ENCODE results near the gene RAB41. TPM values are rescaled to one million over a fixed set of nuclear protein-coding genes. Genes with fewer than 3 reads are reported as not detected.

The RAB41 gene
- total RNA-seq, 1 experiment from 2014 or later, result not detected

Other genes with a start within 250 kb of the RAB41 start
- gene AWAT2, start 232.2 kb upstream of the RAB41 start, total RNA-seq (2014; rRNA removed; shearing (Covaris generic); ENCODE audit: low replicate concordance), result not detected in 2 replicates
- not detected in 2 replicates for gene OTUD6A, start 219.7 kb upstream of the RAB41 start, total RNA-seq (2014; rRNA removed; shearing (Covaris generic); ENCODE audit: low replicate concordance)
- gene IGBP1, start 148.7 kb upstream of the RAB41 start, total RNA-seq (2014; rRNA removed; shearing (Covaris generic); ENCODE audit: low replicate concordance), result 55.2 and 59.5 TPM in 2 replicates
- not detected in 2 replicates for gene DGAT2L6, start 104.7 kb upstream of the RAB41 start, total RNA-seq (2014; rRNA removed; shearing (Covaris generic); ENCODE audit: low replicate concordance)
- gene AWAT1, start 47.5 kb upstream of the RAB41 start, total RNA-seq (2014; rRNA removed; shearing (Covaris generic); ENCODE audit: low replicate concordance), result not detected in 2 replicates
- gene P2RY4, start 22.0 kb upstream of the RAB41 start, total RNA-seq (2014; rRNA removed; shearing (Covaris generic); ENCODE audit: low replicate concordance), result not detected in 2 replicates
- gene ARR3, start 13.8 kb upstream of the RAB41 start, total RNA-seq (2014; rRNA removed; shearing (Covaris generic); ENCODE audit: low replicate concordance), result not detected in 2 replicates
- gene PDZD11, start 7.8 kb downstream of the RAB41 start, total RNA-seq (2014; rRNA removed; shearing (Covaris generic); ENCODE audit: low replicate concordance), result 80.6 and 82.4 TPM in 2 replicates
- gene KIF4A, start 7.9 kb downstream of the RAB41 start, total RNA-seq (2014; rRNA removed; shearing (Covaris generic); ENCODE audit: low replicate concordance), result 26.6 and 30.0 TPM in 2 replicates
- gene GDPD2, start 141.1 kb downstream of the RAB41 start, total RNA-seq (2014; rRNA removed; shearing (Covaris generic); ENCODE audit: low replicate concordance), result 0.43 TPM in 1 of 2 replicates, not detected in the other
- 1.5 and 1.9 TPM in 2 replicates for gene DLG3, start 162.7 kb downstream of the RAB41 start, total RNA-seq (2014; rRNA removed; shearing (Covaris generic); ENCODE audit: low replicate concordance)

All from MG63 (cell line).